GM20000 (cell line): ENCODE measurements around the gene SHOC2.

ENCODE experiments used
- DNase-seq: peaks from one replicate; pipeline ENCODE4 v3.0.0; 2012; ENCODE audit warnings: low spot score
- TF ChIP-seq, protein P1 (sequence below): IDR thresholded peaks from 2 replicates; pipeline ENCODE4 v1.5.1; 2012; ENCODE audit warnings: mild to moderate bottlenecking, control low read depth; ENCODE audit errors: extremely low read depth, missing control alignments

Gene SHOC2

DNA sequence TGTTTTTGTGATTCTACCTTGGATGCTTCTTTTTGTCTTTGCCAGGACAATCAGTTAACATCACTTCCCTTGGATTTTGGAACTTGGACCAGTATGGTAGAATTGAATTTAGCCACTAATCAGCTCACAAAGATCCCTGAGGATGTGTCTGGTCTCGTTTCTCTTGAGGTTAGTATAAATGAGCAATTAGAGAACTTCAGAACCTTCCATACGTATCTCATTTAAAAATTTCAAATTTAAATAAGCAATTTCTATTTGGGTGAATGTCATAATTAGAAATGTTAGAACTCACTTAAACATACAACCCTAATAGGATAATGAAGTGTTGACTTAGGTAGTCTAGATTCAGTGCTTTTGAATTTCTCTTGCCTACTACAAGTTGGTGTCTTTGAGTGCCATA, 88.1 kb downstream of the SHOC2 start:
- TF ChIP-seq, protein P1, sequence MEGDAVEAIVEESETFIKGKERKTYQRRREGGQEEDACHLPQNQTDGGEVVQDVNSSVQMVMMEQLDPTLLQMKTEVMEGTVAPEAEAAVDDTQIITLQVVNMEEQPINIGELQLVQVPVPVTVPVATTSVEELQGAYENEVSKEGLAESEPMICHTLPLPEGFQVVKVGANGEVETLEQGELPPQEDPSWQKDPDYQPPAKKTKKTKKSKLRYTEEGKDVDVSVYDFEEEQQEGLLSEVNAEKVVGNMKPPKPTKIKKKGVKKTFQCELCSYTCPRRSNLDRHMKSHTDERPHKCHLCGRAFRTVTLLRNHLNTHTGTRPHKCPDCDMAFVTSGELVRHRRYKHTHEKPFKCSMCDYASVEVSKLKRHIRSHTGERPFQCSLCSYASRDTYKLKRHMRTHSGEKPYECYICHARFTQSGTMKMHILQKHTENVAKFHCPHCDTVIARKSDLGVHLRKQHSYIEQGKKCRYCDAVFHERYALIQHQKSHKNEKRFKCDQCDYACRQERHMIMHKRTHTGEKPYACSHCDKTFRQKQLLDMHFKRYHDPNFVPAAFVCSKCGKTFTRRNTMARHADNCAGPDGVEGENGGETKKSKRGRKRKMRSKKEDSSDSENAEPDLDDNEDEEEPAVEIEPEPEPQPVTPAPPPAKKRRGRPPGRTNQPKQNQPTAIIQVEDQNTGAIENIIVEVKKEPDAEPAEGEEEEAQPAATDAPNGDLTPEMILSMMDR = no peak
- DNase-seq = no peak

DNA sequence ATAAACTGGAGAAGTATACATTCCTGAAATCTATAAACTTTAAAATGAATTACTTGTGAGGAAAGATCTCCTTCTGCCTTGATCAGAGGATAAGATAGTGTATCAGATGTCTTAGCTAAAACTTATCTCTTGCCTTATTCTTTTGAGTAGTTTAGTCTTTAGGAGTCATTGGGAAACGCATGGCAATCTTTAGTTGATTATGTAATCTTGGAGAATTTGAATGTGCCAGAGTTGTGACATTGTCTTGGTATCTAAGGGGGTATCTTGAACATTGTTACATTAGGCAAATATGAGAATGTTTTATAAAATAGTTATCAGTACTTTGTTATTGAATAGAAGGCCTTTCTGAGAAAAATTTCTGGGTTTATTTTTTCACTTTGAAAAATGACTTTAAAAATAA, 95.8 kb downstream of the SHOC2 start:
- TF ChIP-seq, protein P1 = no peak

DNA sequence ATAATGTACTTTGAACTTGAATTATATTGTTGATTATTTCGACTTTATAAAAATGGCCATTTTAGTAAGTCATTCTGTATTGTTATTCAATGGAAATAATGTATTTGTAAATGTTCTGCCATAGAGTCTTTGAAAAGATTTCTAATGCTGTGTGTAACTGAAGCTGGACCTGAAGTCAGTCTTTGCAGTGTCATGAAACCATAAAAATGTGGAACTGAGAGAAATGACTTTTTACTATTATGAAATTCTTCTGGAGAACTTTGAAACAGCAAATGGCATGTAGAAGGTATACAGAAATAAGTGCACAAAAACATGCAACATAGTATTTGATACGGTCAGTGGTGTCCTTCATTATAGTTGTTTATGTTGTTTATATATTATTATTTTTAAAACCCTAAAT, 97.7 kb downstream of the SHOC2 start:
- DNase-seq = no peak
- TF ChIP-seq, protein P1 = no peak

More for the DNA sequence above, 95.8 kb downstream of the SHOC2 start:
- DNase-seq = no peak

DNA sequence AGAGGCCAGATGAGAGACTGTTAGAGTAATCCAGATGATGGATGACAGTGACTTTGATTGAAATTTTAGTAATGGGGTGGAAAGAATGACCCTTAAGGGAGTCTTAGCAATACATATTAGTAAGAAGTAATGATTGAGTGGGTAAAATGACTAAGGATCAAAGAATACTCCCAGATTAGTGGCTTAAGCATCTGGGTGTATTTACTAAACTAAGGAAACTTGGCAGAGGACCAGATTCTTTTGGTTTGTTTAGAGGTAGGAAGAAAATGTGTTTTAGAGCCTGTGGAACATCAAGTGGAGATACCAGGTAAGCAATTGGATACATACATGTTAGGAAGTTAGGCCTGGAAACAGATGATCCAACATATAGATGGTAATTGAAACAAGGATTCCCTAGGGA, 98.6 kb downstream of the SHOC2 start:
- DNase-seq = no peak
- TF ChIP-seq, protein P1 = no peak

DNA sequence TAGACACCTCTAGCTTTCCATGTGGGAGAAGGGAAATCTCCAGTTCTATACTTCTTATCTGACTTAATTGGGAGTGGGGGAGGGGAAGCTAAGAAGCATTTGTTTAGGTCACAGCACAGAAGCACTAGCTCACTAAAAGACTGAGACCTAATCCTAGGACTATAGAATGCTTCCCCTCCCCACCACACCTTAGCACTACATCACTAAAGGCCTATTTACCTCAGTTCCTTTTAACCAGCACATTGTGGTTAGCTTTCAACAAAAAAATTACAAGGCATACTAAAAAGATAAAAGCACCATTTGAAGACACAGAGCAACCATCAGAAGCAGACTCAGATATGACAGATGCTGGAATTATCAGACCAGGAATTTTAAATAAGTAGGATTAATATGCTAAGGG, 103.7 kb downstream of the SHOC2 start:
- TF ChIP-seq, protein P1 = no peak

DNA sequence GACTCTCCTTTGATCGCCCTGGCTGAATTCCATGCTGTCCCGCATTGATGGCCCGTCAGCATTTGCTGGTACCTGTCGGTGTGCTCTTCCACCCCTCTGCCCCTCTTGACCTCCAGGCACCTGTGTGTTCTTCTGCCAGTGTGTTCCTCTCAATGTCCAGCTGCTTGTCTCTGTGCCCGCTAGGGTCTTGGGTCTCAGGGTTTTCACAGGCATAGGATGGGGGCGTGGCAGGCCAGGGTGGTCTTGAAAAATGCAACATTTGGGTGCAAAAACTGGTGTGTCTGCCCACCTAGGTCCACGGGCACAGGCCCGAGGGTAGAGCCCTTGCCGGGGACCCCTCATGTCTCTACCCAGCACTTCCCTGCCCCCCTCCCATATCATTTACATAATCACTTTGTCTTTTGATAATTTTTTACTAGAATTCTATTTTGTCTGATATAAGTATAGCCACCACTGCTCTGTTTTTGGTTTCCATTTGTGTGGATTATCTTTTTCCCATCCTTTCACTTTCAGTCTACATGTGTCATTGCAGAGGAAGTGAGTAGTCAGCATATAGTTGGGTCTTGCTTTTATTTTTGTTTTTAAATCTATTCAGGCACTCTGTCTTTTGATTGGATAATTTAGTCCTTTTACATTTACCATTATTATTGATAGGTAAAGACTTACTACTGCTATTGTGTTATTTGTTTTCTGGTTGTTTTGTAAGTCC, 110.8 kb downstream of the SHOC2 start:
- TF ChIP-seq, protein P1 = no peak
- no peak for DNase-seq

More for the DNA sequence above, 103.7 kb downstream of the SHOC2 start:
- DNase-seq = no peak

DNA sequence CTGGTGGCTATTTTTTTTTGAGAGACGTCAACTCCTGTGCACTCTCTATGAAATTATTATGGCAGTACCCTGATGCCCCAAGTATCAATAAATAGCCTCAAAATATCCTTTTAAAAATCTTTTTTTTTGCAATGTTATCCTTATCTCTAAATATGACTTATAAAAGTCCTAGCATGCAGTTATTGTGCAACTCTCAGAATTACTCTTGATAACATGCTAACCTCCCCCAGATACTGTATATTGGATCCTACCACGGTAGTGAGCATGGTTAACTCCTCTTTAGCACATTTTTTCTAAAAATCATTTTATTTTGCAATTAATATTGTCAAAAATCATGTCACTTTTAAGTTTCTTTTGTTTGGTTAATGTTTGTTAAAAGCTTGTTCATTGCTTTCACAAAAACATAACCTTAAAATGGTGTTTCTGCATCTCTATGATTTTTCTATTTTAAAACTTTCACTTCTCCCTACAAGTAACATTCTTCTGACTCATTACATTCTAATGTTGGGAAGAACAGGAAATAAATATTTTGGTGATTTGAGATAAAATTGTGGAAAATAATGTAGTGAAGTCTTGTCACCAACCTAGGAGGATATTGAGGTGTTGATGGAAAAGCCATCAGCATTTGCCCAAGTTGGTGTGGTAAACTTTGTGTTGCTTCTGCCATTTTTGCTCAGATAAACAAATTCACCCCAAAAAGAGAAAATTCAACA, 115.3 kb downstream of the SHOC2 start:
- no peak for DNase-seq

More for the DNA sequence above, 115.3 kb downstream of the SHOC2 start:
- TF ChIP-seq, protein P1 = no peak
